ENCODE measurements around the gene INTS1.

The INTS1 gene

DNA sequence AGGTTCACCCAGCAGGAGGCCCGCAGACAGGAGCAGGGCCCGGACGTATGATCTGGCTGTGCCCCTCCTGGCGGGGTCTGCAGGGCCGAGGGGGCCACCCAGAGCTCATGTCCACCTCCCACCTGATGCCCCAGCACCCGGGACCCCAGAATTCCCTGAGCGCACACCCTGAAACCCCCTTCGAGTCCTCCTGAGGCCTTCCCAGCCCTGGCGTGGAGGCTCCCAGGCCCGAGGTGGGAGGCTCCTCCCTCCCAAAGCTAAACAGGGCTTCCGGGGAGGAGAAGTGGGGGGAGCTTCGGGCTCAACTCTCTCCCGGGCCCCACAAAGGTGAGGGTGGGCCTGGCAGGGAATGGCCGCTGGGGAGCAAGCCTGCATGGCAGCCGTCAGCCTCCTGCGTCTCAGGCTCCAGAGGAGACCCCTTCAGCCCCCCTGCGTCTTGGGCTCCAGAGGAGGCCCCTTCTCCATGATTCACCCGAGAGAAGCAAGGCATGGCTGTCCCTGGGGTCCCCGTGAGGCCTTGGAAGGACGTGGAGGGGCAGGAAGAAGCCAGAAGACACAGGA is 75.2 kb downstream of the INTS1 start:
- Histone ChIP-seq H3K36me3 (ENCODE audit: control insufficient read depth, insufficient read depth, low read length) (no peaks in the 10 kb centered on the region), H3K4me3 (ENCODE audit: low read length) (no peak overlapping the region), H3K27ac (ENCODE audit: low read depth, low read length) (no peak overlapping the region), H3K4me1 (ENCODE audit: control insufficient read depth, insufficient read depth, low read length) (no peaks in the 10 kb centered on the region), H3K27me3 (ENCODE audit: control insufficient read depth, insufficient read depth, low read length) (peaks cover 12% of the 10 kb centered on the region), H3K9ac (ENCODE audit: low read length) (no peak overlapping the region)

DNA sequence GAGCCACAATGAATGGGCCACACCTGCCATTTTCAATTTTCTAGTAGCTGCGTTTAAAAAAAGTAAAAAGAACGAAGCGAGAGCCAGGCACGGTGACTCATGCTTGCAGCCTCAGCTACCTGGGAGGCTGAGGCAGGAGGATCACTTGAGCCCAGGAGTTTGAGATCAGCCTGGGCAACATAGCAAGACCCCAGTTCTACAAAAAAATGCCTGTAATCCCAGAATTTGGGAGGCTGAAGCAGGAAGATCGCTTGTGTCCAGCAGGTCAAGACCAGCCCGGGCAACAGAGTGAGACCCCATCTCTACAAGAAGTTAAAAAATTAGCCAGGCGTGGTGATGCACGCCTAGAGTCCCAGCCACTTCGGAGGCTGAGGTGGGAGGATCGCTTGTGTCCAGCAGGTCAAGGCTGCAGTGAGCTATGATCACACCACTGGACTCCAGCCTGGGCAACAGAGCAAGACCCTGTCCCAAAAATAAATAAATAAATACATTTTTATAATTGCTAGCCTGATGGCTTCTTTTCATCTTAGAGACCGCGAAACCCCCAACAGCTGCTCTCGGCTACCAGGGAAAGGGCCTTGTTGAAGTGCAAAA is 77.0 kb downstream of the INTS1 start:
- no peak overlapping the region for H3K9ac ChIP-seq (ENCODE audit: low read length)
- H3K4me3 ChIP-seq (ENCODE audit: low read length): no peak overlapping the region
- no peaks in the 10 kb centered on the region for H3K4me1 ChIP-seq (ENCODE audit: control insufficient read depth, insufficient read depth, low read length)
- no peaks in the 10 kb centered on the region for H3K36me3 ChIP-seq (ENCODE audit: control insufficient read depth, insufficient read depth, low read length)
- no peak overlapping the region for H3K27ac ChIP-seq (ENCODE audit: low read depth, low read length)
- H3K27me3 ChIP-seq (ENCODE audit: control insufficient read depth, insufficient read depth, low read length): peaks cover 11% of the 10 kb centered on the region

DNA sequence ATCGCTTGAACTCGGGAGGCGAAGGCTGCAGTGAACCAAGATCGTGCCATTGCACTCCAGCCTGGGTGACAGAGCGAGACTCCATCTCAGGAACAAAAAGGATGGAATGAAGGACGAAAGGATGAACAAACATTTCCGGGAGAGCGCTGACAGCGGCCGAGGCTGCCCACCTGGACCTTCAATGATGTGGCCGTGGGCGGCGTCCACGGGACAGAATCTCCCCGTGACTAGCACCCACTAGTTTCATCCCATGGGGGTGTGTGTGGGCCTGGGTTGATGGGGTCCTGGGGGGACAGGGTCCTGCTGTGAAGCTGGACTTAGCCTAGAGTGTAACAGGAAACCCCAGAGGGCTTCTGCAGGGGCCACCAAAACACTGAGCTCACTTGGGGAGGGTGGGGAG is 77.7 kb downstream of the INTS1 start:
- peaks cover 14% of the 10 kb centered on the region for H3K27me3 ChIP-seq (ENCODE audit: control insufficient read depth, insufficient read depth, low read length)
- H3K27ac ChIP-seq (ENCODE audit: low read depth, low read length): no peak overlapping the region
- no peaks in the 10 kb centered on the region for H3K36me3 ChIP-seq (ENCODE audit: control insufficient read depth, insufficient read depth, low read length)

DNA sequence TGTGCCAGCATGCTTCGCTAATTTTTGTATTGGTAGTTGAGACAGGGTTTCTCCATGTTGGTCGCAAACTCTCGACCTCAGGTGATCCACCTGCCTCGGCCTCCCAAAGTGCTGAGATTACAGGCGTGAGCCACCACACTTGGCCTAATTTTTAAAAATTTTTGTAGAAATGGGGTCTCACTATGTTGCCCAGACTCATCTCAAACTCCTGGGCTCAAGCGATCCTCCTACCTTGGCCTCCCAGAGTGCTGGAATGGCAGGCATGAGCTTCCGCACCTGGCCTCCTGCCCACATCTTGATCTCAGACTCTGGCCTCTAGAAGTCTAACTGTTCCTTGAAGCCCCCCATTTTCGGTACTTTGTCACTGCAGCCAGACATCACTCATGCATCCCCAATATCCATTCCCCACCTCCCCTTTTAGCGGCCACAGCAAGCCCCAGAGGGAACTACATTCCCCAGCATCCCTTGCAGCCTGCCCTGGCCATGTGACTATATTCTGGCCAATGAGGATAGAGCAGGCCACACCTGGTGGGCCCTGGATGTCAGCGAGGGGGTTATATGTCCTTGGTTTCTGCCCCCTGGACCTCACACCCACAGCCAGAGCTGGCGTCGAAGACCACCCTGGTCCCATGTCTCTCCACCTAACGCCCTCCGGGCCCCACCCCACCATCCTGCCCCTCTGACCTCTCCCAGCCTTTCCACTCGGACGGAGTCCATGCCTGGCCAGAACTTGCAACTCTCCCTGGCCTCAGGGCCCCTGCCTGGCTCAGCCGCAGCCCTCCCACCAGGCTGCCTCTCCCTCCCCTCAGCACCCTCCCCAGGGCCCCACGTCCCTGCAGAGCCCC is 78.7 kb downstream of the INTS1 start:
- H3K27me3 ChIP-seq (ENCODE audit: control insufficient read depth, insufficient read depth, low read length): peaks cover 14% of the 10 kb centered on the region
- H3K4me3 ChIP-seq (ENCODE audit: low read length): no peak overlapping the region
- no peak overlapping the region for H3K9ac ChIP-seq (ENCODE audit: low read length)
- H3K36me3 ChIP-seq (ENCODE audit: control insufficient read depth, insufficient read depth, low read length): no peaks in the 10 kb centered on the region
- no peak overlapping the region for H3K27ac ChIP-seq (ENCODE audit: low read depth, low read length)
- H3K4me1 ChIP-seq (ENCODE audit: control insufficient read depth, insufficient read depth, low read length): no peaks in the 10 kb centered on the region

More for the DNA sequence above, 77.7 kb downstream of the INTS1 start:
- no peak overlapping the region for H3K4me3 ChIP-seq (ENCODE audit: low read length)
- no peak overlapping the region for H3K9ac ChIP-seq (ENCODE audit: low read length)
- no peaks in the 10 kb centered on the region for H3K4me1 ChIP-seq (ENCODE audit: control insufficient read depth, insufficient read depth, low read length)

DNA sequence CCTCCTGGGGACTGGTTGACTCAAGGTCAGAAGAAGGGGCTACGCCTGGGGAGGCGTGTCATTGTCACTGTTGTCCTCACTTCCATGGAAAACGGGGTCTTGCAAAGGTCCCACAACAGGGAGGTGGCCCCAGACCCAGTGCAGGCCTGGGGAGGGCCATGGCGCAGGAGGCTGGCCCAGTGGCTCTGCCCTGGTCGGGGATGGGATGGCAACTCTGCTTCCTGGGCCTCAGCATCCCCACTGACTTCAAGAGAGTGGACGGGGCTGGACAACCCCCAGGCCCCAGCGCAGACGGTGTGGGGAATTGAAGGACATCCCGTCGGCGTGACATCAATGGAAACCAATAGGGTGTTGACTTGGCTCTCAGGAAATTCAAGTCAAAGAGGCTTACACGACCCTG is 80.1 kb downstream of the INTS1 start:
- peaks cover 6% of the 10 kb centered on the region for H3K27me3 ChIP-seq (ENCODE audit: control insufficient read depth, insufficient read depth, low read length)

DNA sequence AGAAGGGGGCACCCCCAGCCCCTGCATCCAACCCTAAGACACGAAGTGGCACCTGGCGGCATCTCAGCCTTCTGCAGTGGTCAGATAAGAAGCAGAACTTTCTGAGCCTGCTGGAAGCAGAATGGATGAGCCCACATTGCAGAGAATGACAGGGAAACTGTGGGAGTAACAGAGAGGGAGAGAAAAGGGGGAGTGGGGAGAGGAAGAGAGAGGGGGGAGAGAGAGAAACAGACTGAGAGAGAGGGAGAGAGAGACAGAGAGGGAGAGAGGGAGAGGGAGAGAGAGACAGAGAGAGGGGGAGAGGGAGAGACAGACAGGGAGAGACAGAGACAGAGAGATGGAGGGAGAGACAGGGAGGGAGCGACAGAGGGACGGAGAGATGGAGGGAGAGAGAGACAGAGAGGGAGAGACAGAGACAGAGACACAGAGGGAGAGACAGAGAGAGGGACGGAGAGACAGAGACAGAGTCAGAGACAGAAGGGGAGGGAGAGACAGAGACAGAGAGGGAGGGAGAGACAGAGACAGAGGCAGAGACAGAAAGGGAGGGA is 80.9 kb downstream of the INTS1 start:
- H3K4me3 ChIP-seq (ENCODE audit: low read length): no peak overlapping the region
- H3K4me1 ChIP-seq (ENCODE audit: control insufficient read depth, insufficient read depth, low read length): no peaks in the 10 kb centered on the region
- no peak overlapping the region for H3K27ac ChIP-seq (ENCODE audit: low read depth, low read length)
- H3K27me3 ChIP-seq (ENCODE audit: control insufficient read depth, insufficient read depth, low read length): peaks cover 6% of the 10 kb centered on the region
- H3K9ac ChIP-seq (ENCODE audit: low read length): no peak overlapping the region
- no peaks in the 10 kb centered on the region for H3K36me3 ChIP-seq (ENCODE audit: control insufficient read depth, insufficient read depth, low read length)

More for the DNA sequence above, 80.1 kb downstream of the INTS1 start:
- H3K4me3 ChIP-seq (ENCODE audit: low read length): no peak overlapping the region
- H3K9ac ChIP-seq (ENCODE audit: low read length): no peak overlapping the region
- H3K4me1 ChIP-seq (ENCODE audit: control insufficient read depth, insufficient read depth, low read length): no peaks in the 10 kb centered on the region
- H3K27ac ChIP-seq (ENCODE audit: low read depth, low read length): no peak overlapping the region
- H3K36me3 ChIP-seq (ENCODE audit: control insufficient read depth, insufficient read depth, low read length): no peaks in the 10 kb centered on the region

DNA sequence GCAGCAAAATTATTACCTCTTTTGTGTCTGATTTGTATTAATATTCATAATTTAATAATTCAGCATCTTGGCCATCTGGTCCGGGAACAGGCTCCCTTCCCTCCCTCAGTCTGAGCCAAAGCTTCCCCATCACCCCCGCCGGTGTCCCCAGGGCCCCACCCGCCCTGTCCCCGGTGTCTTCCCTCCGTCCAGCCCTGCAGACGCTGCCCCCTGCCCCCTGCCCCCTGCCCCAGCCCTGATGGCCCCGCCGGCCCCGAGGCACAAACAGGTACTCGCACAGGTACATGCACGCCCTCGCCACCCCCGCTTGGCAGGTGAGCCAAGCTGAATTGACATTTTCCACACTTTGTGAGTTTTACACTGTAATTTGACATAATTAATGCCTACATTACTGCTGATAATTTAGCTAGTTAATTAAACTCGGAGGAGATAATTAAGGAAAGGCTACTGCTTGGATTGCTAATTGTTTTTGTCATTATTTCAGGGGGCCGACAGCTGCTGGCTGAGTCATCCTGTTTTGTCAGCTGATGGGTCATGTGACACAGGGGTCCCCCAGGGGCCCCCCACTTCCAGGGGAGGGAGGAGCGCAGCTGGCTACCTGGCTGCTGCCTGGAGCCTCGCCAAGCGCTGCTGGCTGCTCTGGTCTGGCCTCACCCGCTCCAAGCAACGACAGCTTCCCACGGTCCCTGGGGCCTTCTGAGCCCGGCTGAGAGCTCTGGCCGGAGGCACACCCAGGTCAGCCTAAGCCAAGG is 81.5 kb downstream of the INTS1 start:
- peaks cover 6% of the 10 kb centered on the region for H3K27me3 ChIP-seq (ENCODE audit: control insufficient read depth, insufficient read depth, low read length)
- no peaks in the 10 kb centered on the region for H3K36me3 ChIP-seq (ENCODE audit: control insufficient read depth, insufficient read depth, low read length)
- H3K27ac ChIP-seq (ENCODE audit: low read depth, low read length): no peak overlapping the region
- no peaks in the 10 kb centered on the region for H3K4me1 ChIP-seq (ENCODE audit: control insufficient read depth, insufficient read depth, low read length)
- H3K4me3 ChIP-seq (ENCODE audit: low read length): no peak overlapping the region
- no peak overlapping the region for H3K9ac ChIP-seq (ENCODE audit: low read length)

DNA sequence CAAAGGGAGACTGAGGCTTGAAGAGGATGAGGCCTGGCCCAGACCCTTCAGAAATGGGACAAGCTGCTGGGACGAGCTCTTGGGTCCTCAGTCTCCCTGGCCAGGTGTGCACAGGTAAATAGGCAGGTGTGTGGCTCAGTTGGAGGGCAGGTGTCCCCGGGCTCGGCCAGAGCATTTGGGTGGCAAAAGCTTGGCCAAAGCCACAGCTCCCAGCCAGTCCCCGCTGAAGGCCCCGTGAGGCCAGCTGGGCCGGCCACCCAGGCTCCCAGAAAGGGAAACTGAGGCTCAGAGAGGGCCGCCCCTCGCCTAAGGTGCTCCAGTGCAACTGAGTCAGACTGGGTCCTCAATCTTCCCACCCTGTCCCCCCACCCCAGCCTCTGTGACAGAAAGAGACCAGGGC is 82.2 kb downstream of the INTS1 start:
- Histone ChIP-seq H3K27ac (ENCODE audit: low read depth, low read length) (no peak overlapping the region), H3K27me3 (ENCODE audit: control insufficient read depth, insufficient read depth, low read length) (peaks cover 7% of the 10 kb centered on the region), H3K4me3 (ENCODE audit: low read length) (no peak overlapping the region), H3K36me3 (ENCODE audit: control insufficient read depth, insufficient read depth, low read length) (no peaks in the 10 kb centered on the region), H3K4me1 (ENCODE audit: control insufficient read depth, insufficient read depth, low read length) (no peaks in the 10 kb centered on the region), H3K9ac (ENCODE audit: low read length) (no peak overlapping the region)

DNA sequence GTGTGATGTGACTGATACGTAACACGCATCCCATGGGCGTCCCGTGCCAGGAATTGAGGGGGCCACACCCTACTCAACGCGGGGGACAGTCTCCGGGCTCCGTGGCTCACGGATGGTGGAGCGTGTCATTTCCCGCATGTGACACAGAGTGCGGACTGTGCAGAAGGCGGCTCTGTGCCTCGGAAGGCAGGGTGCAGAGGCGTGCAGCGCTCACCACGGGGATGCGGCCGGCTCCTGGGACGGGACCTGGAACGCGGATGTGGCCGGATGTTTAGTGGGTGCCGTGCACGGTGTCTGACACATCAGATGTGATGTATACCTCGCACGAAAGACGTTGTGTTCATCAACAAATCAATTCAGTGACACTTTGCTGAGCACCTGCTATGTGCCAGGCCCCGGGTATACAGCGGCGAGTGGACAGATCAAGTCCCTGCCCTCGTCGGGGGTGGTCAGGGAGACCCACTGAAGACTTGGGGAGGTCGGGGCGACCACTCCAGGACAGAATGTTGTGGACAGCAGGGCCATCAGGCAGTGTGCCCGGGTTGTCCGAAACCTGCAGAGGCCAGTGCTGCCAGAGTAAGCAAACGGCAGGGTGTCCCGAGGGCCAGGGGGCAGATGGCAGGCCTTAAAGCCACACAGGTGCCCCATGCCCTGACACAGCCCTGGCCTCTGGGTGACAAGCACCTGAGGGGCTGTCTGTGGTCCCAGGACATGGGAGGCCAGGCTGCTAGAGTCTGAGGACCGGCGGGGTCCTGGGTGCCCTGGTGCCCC is 83.0 kb downstream of the INTS1 start:
- Histone ChIP-seq H3K27me3 (ENCODE audit: control insufficient read depth, insufficient read depth, low read length) (peaks cover 7% of the 10 kb centered on the region), H3K9ac (ENCODE audit: low read length) (no peak overlapping the region), H3K4me3 (ENCODE audit: low read length) (no peak overlapping the region), H3K36me3 (ENCODE audit: control insufficient read depth, insufficient read depth, low read length) (no peaks in the 10 kb centered on the region), H3K4me1 (ENCODE audit: control insufficient read depth, insufficient read depth, low read length) (no peaks in the 10 kb centered on the region), H3K27ac (ENCODE audit: low read depth, low read length) (no peak overlapping the region)

All from rectal smooth muscle tissue (tissue), 1 donor.